RWPE1 (cell line): ENCODE results near the gene PDE8B.

Source experiments
- CTCF ChIA-PET: fragments of 350-600 bp; sonication (Branson Sonifier 250); formaldehyde crosslinking; extraction: SDS; loops from one replicate; lab custom pipeline; 2021; lab: Yijun Ruan, JAX
- POLR2A ChIA-PET: fragments of 400-600 bp; formaldehyde crosslinking; extraction: SDS; loops from one replicate; lab custom pipeline; 2020; ENCODE audit warnings: antibody characterized with exemption; ENCODE audit not compliant: low non-redundant PET; lab: Yijun Ruan, JAX
- DNase-seq: peaks from one replicate; pipeline ENCODE4 v3.0.0; 2012; ENCODE audit warnings: low spot score
- H3K27ac ChIP-seq: fragments of 450-650 bp; 2 replicates; pipeline ENCODE4 v1.5.1; 2017
- TF ChIP-seq, protein P1 (sequence below): fragments of 450-650 bp; conservative IDR thresholded peaks from 2 replicates; pipeline ENCODE4 v1.5.1; 2017; ENCODE audit warnings: low read depth, mild to moderate bottlenecking

Gene PDE8B

DNA sequence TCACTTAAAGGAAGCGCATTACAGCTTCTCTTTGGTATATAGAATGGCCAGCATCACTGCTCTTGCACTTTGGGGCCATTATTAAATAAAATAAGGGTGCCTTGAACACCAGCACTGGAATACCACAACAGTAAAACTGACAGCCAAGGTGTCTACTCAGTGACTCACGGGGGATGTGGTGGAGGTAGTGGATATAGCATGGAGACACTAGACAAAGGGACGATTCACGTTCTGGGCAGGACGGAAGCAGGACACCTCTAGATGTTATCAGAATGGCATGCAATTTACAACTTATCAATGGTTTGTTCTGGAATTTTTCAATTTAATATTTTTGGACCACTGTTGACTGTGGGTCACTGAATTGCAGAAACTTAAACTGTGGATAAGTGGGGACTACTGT is 32.9 kb upstream of the PDE8B start:
- ChIA-PET CTCF (no interaction called here), POLR2A (no interaction called here)
- no peak for DNase-seq
- H3K27ac ChIP-seq = no peak overlapping the region
- TF ChIP-seq, protein P1, sequence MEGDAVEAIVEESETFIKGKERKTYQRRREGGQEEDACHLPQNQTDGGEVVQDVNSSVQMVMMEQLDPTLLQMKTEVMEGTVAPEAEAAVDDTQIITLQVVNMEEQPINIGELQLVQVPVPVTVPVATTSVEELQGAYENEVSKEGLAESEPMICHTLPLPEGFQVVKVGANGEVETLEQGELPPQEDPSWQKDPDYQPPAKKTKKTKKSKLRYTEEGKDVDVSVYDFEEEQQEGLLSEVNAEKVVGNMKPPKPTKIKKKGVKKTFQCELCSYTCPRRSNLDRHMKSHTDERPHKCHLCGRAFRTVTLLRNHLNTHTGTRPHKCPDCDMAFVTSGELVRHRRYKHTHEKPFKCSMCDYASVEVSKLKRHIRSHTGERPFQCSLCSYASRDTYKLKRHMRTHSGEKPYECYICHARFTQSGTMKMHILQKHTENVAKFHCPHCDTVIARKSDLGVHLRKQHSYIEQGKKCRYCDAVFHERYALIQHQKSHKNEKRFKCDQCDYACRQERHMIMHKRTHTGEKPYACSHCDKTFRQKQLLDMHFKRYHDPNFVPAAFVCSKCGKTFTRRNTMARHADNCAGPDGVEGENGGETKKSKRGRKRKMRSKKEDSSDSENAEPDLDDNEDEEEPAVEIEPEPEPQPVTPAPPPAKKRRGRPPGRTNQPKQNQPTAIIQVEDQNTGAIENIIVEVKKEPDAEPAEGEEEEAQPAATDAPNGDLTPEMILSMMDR = no peak

DNA sequence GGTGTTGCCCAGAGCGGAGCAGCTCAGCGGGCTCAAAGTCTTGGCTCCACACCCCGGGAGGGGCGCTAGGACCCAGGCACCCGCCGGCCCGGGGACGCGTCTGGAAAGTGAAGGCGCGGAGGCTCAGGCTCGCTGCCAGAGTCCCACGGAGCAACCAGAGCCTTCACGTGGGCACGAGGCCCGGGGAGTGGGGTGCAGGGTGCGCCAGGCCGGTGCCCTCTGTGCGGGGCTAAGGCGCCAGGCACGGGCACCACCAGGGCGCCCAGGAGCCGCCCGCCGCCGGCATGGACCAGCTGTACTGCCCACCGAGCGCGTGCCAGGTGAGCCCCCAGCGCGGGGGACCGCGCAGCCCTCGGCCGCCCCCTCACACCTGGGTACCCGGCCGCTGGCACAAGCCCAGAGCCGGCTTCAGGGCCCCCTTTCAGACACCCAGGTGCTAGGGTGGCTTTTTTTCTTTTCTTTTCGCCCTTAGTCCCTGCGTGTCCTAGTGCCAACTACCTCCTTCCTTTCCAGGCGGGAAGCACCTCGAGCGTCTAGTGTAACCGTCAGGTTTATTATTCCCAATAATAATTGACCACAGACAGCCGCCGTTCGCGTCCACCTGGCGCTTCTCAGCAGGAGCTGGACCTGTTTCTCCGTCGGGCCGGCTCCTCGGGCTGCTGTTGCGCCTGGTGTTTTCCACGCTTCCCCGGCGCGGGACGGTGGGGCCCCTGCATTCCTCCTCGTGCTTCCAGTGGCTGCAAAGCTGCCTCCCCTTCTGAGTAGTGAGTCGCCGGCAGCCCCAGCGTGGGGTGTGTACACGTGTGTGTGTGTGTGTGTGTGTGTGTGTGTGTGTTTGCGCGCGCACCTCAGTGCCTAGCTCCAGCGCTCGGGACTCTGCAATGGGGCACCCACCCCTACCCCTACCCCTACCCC is 30.1 kb upstream of the PDE8B start:
- TF ChIP-seq, protein P1 = no peak
- H3K27ac ChIP-seq = no peak overlapping the region
- ChIA-PET CTCF (interaction anchor here (0.5 to 0.9 kb wide), 4 partner anchors 30 to 1005 kb away, joined by 3 to 6 read pairs (median 3); no protein-coding TSS in a partner anchor), POLR2A (interaction anchor here (1.1 kb wide), 1 partner anchor 239 kb away, joined by 4 read pairs; no protein-coding TSS in a partner anchor)
- DNase-seq = no peak

DNA sequence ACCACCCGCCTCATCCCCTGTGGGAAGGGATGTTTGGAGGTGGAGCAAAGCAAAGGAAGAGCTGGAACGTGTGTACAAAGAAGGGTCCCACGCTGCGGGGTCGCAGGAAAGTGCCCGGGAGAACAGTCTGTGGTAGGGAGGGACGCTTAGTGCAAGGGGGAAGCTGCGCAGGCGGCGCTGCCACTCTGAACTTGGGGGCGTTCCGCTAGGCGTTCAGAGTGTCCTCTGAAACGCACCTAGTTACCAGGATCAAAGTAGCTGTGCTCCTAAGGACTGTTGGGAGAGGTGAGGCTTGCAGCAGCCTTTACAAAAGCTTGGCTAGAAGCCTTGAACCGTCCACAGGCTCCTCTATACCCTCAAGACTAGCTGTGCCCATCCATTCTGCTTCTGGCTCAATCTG is 29.3 kb upstream of the PDE8B start:
- no peak overlapping the region for H3K27ac ChIP-seq
- no peak for DNase-seq
- ChIA-PET CTCF (interaction anchor here (0.7 to 0.9 kb wide), 3 partner anchors 30 to 170 kb away, joined by 3 to 6 read pairs (median 3); no protein-coding TSS in a partner anchor), POLR2A (interaction anchor here (1.1 kb wide), 1 partner anchor 238 kb away, joined by 4 read pairs; no protein-coding TSS in a partner anchor)
- TF ChIP-seq, protein P1 = no peak

DNA sequence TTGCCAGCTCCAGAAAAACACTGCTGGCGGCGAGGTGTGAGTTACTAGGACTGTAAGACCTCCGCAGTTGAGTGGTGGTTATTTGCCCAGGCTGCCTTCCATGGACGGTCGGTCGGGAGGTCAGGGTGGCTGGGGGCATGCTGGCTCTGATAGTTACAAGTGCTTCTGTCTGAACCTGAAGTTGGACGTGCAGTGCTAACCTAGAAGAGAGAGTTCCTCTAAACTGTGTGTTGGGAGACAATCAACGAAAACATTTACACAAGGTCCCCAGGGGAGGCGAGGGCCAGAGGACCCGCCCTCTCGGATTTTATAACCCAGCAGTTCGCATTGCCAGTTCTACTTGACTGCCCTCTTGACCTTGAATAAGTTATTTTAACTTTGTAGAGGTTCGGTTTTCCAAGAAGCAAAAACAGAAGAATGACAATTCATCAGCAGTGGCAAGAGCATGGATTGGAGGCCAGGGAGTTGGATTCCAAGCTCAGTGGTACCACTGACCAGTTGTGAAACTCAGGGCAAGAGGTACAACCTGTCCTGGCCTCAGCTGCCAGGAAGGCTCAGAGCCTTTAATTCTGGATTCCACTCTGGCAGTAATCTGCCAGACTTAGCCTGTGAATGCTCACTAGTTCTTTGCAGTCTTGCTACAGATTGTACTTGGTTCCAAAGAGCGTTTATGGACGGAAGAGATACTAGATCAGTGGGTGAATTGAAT is 28.7 kb upstream of the PDE8B start:
- TF ChIP-seq, protein P1 = no peak
- H3K27ac ChIP-seq = no peak overlapping the region
- POLR2A ChIA-PET = no interaction called here
- DNase-seq = no peak
- CTCF ChIA-PET = interaction anchor here (0.6 to 0.7 kb wide), 3 partner anchors 9 to 104 kb away, joined by 3 read pairs; no protein-coding TSS in a partner anchor

DNA sequence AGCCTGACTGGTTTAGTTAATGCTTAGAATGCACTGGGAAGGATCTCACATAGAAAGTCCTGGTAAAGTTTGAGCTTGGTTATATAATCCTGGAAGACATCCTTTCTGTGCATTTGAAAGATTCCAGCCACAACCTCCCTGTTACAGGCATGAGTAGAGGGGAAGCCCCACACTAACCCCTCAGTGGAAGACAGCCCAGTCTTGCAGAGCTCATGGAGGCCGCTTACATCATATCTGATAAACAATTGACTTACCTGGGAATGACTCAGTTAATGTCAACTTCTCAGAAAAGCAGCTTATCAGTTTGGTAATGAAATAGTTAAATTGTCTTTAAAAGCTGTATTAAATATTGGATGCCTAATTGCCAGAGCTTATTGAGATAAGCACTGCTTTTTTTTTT is 28.1 kb upstream of the PDE8B start:
- ChIA-PET POLR2A (no interaction called here), CTCF (interaction anchor here (0.6 kb wide), 2 partner anchors 9 to 11 kb away, joined by 3 read pairs; no protein-coding TSS in a partner anchor)
- H3K27ac ChIP-seq = no peak overlapping the region
- no peak for DNase-seq
- TF ChIP-seq, protein P1 = no peak
